ENCODE measurements around the gene HSBP1L1. TPM values are rescaled to one million over a fixed set of nuclear protein-coding genes. Genes with fewer than 3 reads are reported as not detected.

The HSBP1L1 gene
- total RNA-seq, 4 donors from 2014 or later = 18.0 to 35.4 (median 29.7) TPM

- peaks cover 0 to 91% (median 2%) of the 10 kb centered on the region in 3 donors for H3K36me3 ChIP-seq
- no peak for DNase-seq (ENCODE audit: low spot score in 2 of 2)
- H3K27ac ChIP-seq = peak overlapping the region in 3 of 4 donors; percentile 44 to 98 (median 73)
- 36 to 38% methylated on average over 5 of the region's 5 CpGs for WGBS, 2 donors
- H3K27me3 ChIP-seq = no peaks in the 10 kb centered on the region
- peak in 1 of 2 donors; percentile 53 for TF ChIP-seq EP300 (IDR thresholded peaks at IDR 0.05)
- TF ChIP-seq POLR2A (IDR thresholded peaks at IDR 0.05) = no peak
- no peak for TF ChIP-seq CTCF (IDR thresholded peaks at IDR 0.05)
- H3K4me3 ChIP-seq = no peak overlapping the region
- peaks cover 0 to 95% (median 15%) of the 10 kb centered on the region in 4 donors for H3K4me1 ChIP-seq
- H3K9me3 ChIP-seq = peaks cover 0 to 8% (median 0%) of the 10 kb centered on the region in 4 donors
Measured at GRCh38 chr18:79939096-79939495, 25.3 kb upstream of the HSBP1L1 start.

GRCh38 chr18:79940126-79940813 is 24.2 kb upstream of the HSBP1L1 start:
- H3K9me3 ChIP-seq = peaks cover 0 to 7% (median 0%) of the 10 kb centered on the region in 4 donors
- H3K27ac ChIP-seq = peak overlapping the region in 3 of 4 donors; percentile 54 to 98 (median 73)
- 91 to 95% methylated on average over 18 of the region's 18 CpGs for WGBS, 2 donors
- peaks cover 0 to 79% (median 2%) of the 10 kb centered on the region in 3 donors for H3K36me3 ChIP-seq
- no peak overlapping the region for H3K4me3 ChIP-seq
- TF ChIP-seq EP300 (IDR thresholded peaks at IDR 0.05) = no peak
- TF ChIP-seq POLR2A (IDR thresholded peaks at IDR 0.05) = no peak
- no peak for TF ChIP-seq CTCF (IDR thresholded peaks at IDR 0.05)
- peaks cover 0 to 95% (median 27%) of the 10 kb centered on the region in 4 donors for H3K4me1 ChIP-seq
- H3K27me3 ChIP-seq = no peaks in the 10 kb centered on the region
- no peak for DNase-seq (ENCODE audit: low spot score in 2 of 2)

GRCh38 chr18:79940814-79941472 is 23.5 kb upstream of the HSBP1L1 start:
- DNase-seq (ENCODE audit: low spot score in 2 of 2) = no peak
- no peak for TF ChIP-seq CTCF (IDR thresholded peaks at IDR 0.05)
- TF ChIP-seq POLR2A (IDR thresholded peaks at IDR 0.05) = no peak
- no peak for TF ChIP-seq EP300 (IDR thresholded peaks at IDR 0.05)
- 76 to 91% methylated on average over 16 of the region's 17 CpGs for WGBS, 2 donors
- H3K27ac ChIP-seq = peak overlapping the region; percentile 54 to 98 (median 64)
- H3K4me3 ChIP-seq = peak overlapping the region in 1 of 4 donors; percentile 7
- peaks cover 0 to under 1% (median 0%) of the 10 kb centered on the region in 4 donors for H3K9me3 ChIP-seq
- peaks cover 0 to 96% (median 33%) of the 10 kb centered on the region in 4 donors for H3K4me1 ChIP-seq
- H3K27me3 ChIP-seq = no peaks in the 10 kb centered on the region
- peaks cover 0 to 72% (median 2%) of the 10 kb centered on the region in 3 donors for H3K36me3 ChIP-seq

- WGBS, 2 donors = 65% methylated on average over 15 to 16 of the region's 16 CpGs
- Histone ChIP-seq H3K36me3 (peaks cover 0 to 70% (median 2%) of the 10 kb centered on the region in 3 donors), H3K27ac (peak overlapping the region; percentile 54 to 98 (median 76)), H3K4me3 (peak overlapping the region in 1 of 4 donors; percentile 7), H3K27me3 (no peaks in the 10 kb centered on the region), H3K9me3 (no peaks in the 10 kb centered on the region), H3K4me1 (peaks cover 0 to 97% (median 35%) of the 10 kb centered on the region in 4 donors)
- peak in 1 of 2 donors; percentile 18 for TF ChIP-seq POLR2A (IDR thresholded peaks at IDR 0.05)
- no peak for TF ChIP-seq CTCF (IDR thresholded peaks at IDR 0.05)
- TF ChIP-seq EP300 (IDR thresholded peaks at IDR 0.05) = peak in 1 of 2 donors; percentile 75
- no peak for DNase-seq (ENCODE audit: low spot score in 2 of 2)
Measured at GRCh38 chr18:79941473-79942119, 22.8 kb upstream of the HSBP1L1 start.
